MM.1S (cell line): ENCODE results near the gene PEAK1.
A peak's percentile ranks its signal among the peaks of the same experiment; 100 is the strongest.

Experiments used
- DNase-seq: peaks from one replicate; pipeline ENCODE4 v3.0.0-alpha.2; 2015
- H2AFZ ChIP-seq: fragments of 300-600 bp; sonication (generic); 2 replicates; pipeline ENCODE4 v1.6.0; 2016; ENCODE audit warnings: antibody characterized with exemption, low read length
- H3F3A ChIP-seq: fragments of 300-600 bp; sonication (generic); 2 replicates; pipeline ENCODE4 v1.6.1; 2016; ENCODE audit warnings: mild to moderate bottlenecking, antibody characterized with exemption, low read length, moderate library complexity, mixed read lengths; ENCODE audit not compliant: insufficient read depth
- H3K27ac ChIP-seq: fragments of 300-600 bp; sonication (generic); 2 replicates; pipeline ENCODE4 v1.5.1; 2016; ENCODE audit warnings: mild to moderate bottlenecking, low read length
- H3K27me3 ChIP-seq: fragments of 300-600 bp; sonication (generic); replicated peaks from 2 replicates; pipeline ENCODE4 v1.6.0; 2016; ENCODE audit warnings: low read length; ENCODE audit not compliant: insufficient read depth
- H3K36me3 ChIP-seq: fragments of 300-600 bp; sonication (generic); replicated peaks from 2 replicates; pipeline ENCODE4 v1.6.1; 2016; ENCODE audit warnings: mild to moderate bottlenecking, low read length, mixed read lengths; ENCODE audit not compliant: insufficient read depth
- H3K4me1 ChIP-seq: fragments of 300-600 bp; sonication (generic); 2 replicates; pipeline ENCODE4 v1.6.1; 2016; ENCODE audit warnings: low read length, mixed read lengths
- H3K4me2 ChIP-seq: fragments of 300-600 bp; sonication (generic); 2 replicates; pipeline ENCODE4 v1.6.0; 2016; ENCODE audit warnings: low read depth, low read length
- H3K4me3 ChIP-seq: fragments of 300-600 bp; sonication (generic); 2 replicates; pipeline ENCODE4 v1.5.1; 2016; ENCODE audit warnings: low read length, mixed read lengths
- H3K79me2 ChIP-seq: fragments of 300-600 bp; sonication (generic); 2 replicates; pipeline ENCODE4 v1.6.1; 2016; ENCODE audit warnings: mixed run types, low read length, mixed read lengths
- H3K9ac ChIP-seq: fragments of 300-600 bp; sonication (generic); 2 replicates; pipeline ENCODE4 v1.6.1; 2016; ENCODE audit warnings: low read length, mixed read lengths
- H3K9me2 ChIP-seq: fragments of 300-600 bp; sonication (generic); replicated peaks from 2 replicates; pipeline ENCODE4 v1.6.1; 2016; ENCODE audit warnings: mild to moderate bottlenecking, low read length, mixed read lengths; ENCODE audit not compliant: insufficient read depth
- H3K9me3 ChIP-seq: fragments of 300-600 bp; sonication (generic); replicated peaks from 2 replicates; pipeline ENCODE4 v1.6.1; 2016; ENCODE audit warnings: mild to moderate bottlenecking, low read length, mixed read lengths; ENCODE audit not compliant: insufficient read depth
- H4K20me1 ChIP-seq: fragments of 300-600 bp; sonication (generic); 2 replicates; pipeline ENCODE4 v1.6.1; 2016; ENCODE audit warnings: mild to moderate bottlenecking, low read length, moderate library complexity, mixed read lengths; ENCODE audit not compliant: insufficient read depth
- EZH2 ChIP-seq: fragments of 300-600 bp; sonication (generic); optimal IDR thresholded peaks from 2 replicates; pipeline ENCODE3; 2017; ENCODE audit warnings: low read depth, mild to moderate bottlenecking, antibody characterized with exemption, low read length, mixed read lengths
- EZH2phosphoT487 ChIP-seq: fragments of 300-600 bp; sonication (generic); IDR thresholded peaks from 2 replicates; pipeline ENCODE4 v1.6.1; 2018; ENCODE audit warnings: antibody characterized with exemption, low read length
- TF ChIP-seq, protein P1 (sequence below): fragments of 300-600 bp; sonication (generic); IDR thresholded peaks from 2 replicates; pipeline ENCODE4 v1.5.1; 2016; ENCODE audit warnings: antibody characterized with exemption, low read length, mixed read lengths

PEAK1 gene

DNA sequence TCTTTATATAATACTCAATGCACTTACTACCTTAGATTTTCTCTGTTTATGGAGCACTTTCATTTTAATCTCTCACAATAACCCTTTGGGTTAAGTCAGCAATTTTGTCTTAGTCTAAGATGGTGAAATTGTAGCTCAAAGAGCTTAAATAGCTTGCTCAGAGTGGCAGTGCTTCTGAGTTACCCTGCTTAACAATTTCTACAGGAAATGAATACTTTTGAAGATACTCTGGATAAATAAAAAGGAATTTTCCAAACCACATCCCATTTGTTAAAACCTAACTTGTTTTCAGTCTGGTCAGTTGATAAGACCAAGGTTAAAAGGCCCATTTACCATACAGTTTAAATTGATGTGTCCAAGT lies 38.0 kb upstream of the PEAK1 start:
- TF ChIP-seq, protein P1, sequence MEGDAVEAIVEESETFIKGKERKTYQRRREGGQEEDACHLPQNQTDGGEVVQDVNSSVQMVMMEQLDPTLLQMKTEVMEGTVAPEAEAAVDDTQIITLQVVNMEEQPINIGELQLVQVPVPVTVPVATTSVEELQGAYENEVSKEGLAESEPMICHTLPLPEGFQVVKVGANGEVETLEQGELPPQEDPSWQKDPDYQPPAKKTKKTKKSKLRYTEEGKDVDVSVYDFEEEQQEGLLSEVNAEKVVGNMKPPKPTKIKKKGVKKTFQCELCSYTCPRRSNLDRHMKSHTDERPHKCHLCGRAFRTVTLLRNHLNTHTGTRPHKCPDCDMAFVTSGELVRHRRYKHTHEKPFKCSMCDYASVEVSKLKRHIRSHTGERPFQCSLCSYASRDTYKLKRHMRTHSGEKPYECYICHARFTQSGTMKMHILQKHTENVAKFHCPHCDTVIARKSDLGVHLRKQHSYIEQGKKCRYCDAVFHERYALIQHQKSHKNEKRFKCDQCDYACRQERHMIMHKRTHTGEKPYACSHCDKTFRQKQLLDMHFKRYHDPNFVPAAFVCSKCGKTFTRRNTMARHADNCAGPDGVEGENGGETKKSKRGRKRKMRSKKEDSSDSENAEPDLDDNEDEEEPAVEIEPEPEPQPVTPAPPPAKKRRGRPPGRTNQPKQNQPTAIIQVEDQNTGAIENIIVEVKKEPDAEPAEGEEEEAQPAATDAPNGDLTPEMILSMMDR = no peak
- TF ChIP-seq EZH2phosphoT487 = no peak
- TF ChIP-seq EZH2 = no peak
- no peaks in the 10 kb centered on the region for H3K9me2 ChIP-seq
- DNase-seq = peak; percentile 64
- H3K36me3 ChIP-seq = no peaks in the 10 kb centered on the region
- no peaks in the 10 kb centered on the region for H4K20me1 ChIP-seq
- no peak overlapping the region for H2AFZ ChIP-seq
- H3K4me2 ChIP-seq = peak overlapping the region; percentile 71
- peaks cover 36% of the 10 kb centered on the region for H3K4me1 ChIP-seq
- peaks cover 16% of the 10 kb centered on the region for H3K79me2 ChIP-seq
- peaks cover 28% of the 10 kb centered on the region for H3F3A ChIP-seq
- no peaks in the 10 kb centered on the region for H3K9me3 ChIP-seq
- H3K27ac ChIP-seq = peak overlapping the region; percentile 95
- H3K27me3 ChIP-seq = no peaks in the 10 kb centered on the region
- H3K9ac ChIP-seq = peak overlapping the region; percentile 43
- peak overlapping the region; percentile 25 for H3K4me3 ChIP-seq

DNA sequence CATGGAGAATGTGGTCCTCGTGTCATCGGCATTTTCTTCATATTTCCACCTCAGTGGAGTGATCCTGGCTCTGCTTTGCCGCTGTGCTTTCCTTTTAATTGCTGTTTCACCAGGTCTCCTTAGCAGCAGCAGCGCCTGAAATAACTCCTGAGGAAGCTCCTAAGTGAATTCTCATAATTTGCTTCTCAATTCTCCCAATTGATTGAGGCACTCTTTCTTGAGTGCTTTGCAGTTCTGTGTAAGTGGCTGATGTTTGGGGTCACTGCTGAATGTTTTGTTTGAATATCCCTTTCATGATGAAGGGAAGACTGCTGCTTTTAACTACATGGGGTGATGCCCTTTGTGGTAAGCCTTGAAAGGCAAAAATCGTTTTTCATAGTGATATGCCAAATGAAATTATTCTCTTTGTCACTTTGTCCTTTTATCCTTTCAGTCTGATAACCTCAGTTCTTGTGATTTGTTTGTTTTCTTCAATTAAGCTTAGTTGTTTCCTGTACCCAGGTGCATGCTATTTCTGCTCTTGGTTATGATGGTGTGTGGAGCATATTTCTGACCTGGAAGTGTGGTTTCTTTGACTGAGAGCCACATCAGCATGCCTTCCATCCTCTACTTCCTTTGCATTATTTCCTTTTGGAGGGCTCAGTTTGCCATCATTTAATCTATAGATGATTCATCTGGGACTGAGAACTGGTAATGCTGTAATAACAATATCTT lies 37.4 kb upstream of the PEAK1 start:
- Histone ChIP-seq H3F3A (peaks cover 28% of the 10 kb centered on the region), H4K20me1 (no peaks in the 10 kb centered on the region), H3K9ac (peak overlapping the region; percentile 48), H3K4me3 (peak overlapping the region; percentile 17), H3K9me3 (no peaks in the 10 kb centered on the region), H3K36me3 (no peaks in the 10 kb centered on the region), H2AFZ (no peak overlapping the region), H3K79me2 (peaks cover 16% of the 10 kb centered on the region), H3K4me2 (peak overlapping the region; percentile 71), H3K4me1 (peaks cover 36% of the 10 kb centered on the region), H3K27ac (peak overlapping the region; percentile 95), H3K27me3 (no peaks in the 10 kb centered on the region), H3K9me2 (no peaks in the 10 kb centered on the region)
- TF ChIP-seq, protein P1 = no peak
- TF ChIP-seq EZH2 = no peak
- no peak for TF ChIP-seq EZH2phosphoT487
- peak; percentile 87 for DNase-seq

DNA sequence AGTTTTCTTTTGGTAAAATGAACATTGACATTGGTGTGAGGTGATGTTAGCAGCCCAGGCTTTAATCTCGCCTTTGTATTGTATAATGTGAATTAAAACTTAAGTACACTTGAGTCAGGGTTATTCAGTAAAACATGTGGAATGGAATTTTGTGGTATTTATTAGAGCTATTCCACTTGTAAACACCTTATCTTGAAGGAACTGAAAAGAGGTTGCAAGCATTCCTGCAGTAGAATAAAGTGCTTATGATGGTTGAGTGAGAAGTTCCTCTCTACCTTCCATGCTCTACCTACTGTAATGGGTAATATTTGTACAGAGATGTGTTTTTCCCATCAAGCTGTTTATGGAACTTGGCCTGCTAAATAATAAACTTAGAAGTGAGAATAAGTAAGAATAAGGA lies 36.8 kb upstream of the PEAK1 start:
- peak overlapping the region; percentile 71 for H3K4me2 ChIP-seq
- peak overlapping the region; percentile 48 for H3K9ac ChIP-seq
- no peak for DNase-seq
- peaks cover 16% of the 10 kb centered on the region for H3K79me2 ChIP-seq
- H3K9me2 ChIP-seq = no peaks in the 10 kb centered on the region
- no peaks in the 10 kb centered on the region for H3K36me3 ChIP-seq
- peak overlapping the region; percentile 95 for H3K27ac ChIP-seq
- no peak for TF ChIP-seq EZH2
- TF ChIP-seq, protein P1 = no peak
- no peak for TF ChIP-seq EZH2phosphoT487
- peaks cover 28% of the 10 kb centered on the region for H3F3A ChIP-seq
- H4K20me1 ChIP-seq = no peaks in the 10 kb centered on the region
- no peaks in the 10 kb centered on the region for H3K9me3 ChIP-seq
- no peaks in the 10 kb centered on the region for H3K27me3 ChIP-seq
- H2AFZ ChIP-seq = no peak overlapping the region
- peak overlapping the region; percentile 17 for H3K4me3 ChIP-seq
- H3K4me1 ChIP-seq = peaks cover 36% of the 10 kb centered on the region
